GM18519 (cell line): ENCODE measurements around the gene ANO4.

ENCODE experiments used
- ATAC-seq: cut with Tn5 transposase; IDR thresholded peaks from one replicate; pipeline ENCODE4 v1.9.1; 2021; ENCODE audit warnings: mild to moderate bottlenecking, moderate library complexity; ENCODE audit not compliant: unreplicated experiment, low FRiP score

The ANO4 gene

GRCh38 chr12:100936661-100937060, 142.1 kb downstream of the ANO4 start:
- no peak for ATAC-seq

- ATAC-seq: no peak
Observed at GRCh38 chr12:100940503-100940902, 145.9 kb downstream of the ANO4 start.

- ATAC-seq: no peak
Observed at GRCh38 chr12:100942984-100943749, 148.6 kb downstream of the ANO4 start.

GRCh38 chr12:100951756-100952155, 157.2 kb downstream of the ANO4 start:
- no peak for ATAC-seq

GRCh38 chr12:100953217-100953616, 158.6 kb downstream of the ANO4 start:
- ATAC-seq: no peak

- ATAC-seq: no peak
Observed at GRCh38 chr12:100953677-100954076, 159.1 kb downstream of the ANO4 start.

GRCh38 chr12:100954118-100954517, 159.5 kb downstream of the ANO4 start:
- ATAC-seq: no peak

- no peak for ATAC-seq
Observed at GRCh38 chr12:100955139-100955538, 160.6 kb downstream of the ANO4 start.

GRCh38 chr12:100956311-100956852, 161.8 kb downstream of the ANO4 start:
- ATAC-seq: no peak

- ATAC-seq: no peak
Observed at GRCh38 chr12:100959481-100959880, 164.9 kb downstream of the ANO4 start.

- no peak for ATAC-seq
Observed at GRCh38 chr12:100962086-100962712, 167.6 kb downstream of the ANO4 start.

GRCh38 chr12:100963381-100963780, 168.8 kb downstream of the ANO4 start:
- ATAC-seq: no peak

- no peak for ATAC-seq
Observed at GRCh38 chr12:100964028-100964427, 169.5 kb downstream of the ANO4 start.

- no peak for ATAC-seq
Observed at GRCh38 chr12:100967189-100967588, 172.6 kb downstream of the ANO4 start.

GRCh38 chr12:100970894-100971293, 176.3 kb downstream of the ANO4 start:
- ATAC-seq: no peak

GRCh38 chr12:100972121-100972520, 177.5 kb downstream of the ANO4 start:
- no peak for ATAC-seq

- no peak for ATAC-seq
Observed at GRCh38 chr12:100974341-100974740, 179.8 kb downstream of the ANO4 start.

- ATAC-seq: no peak
Observed at GRCh38 chr12:100974747-100975146, 180.2 kb downstream of the ANO4 start.

GRCh38 chr12:100976735-100977134, 182.2 kb downstream of the ANO4 start:
- no peak for ATAC-seq

- no peak for ATAC-seq
Observed at GRCh38 chr12:100980856-100981255, 186.3 kb downstream of the ANO4 start.

- ATAC-seq: no peak
Observed at GRCh38 chr12:100982511-100983183, 188.1 kb downstream of the ANO4 start.
